ENCODE data around the gene ACOT7. TPM values are rescaled to one million over a fixed set of nuclear protein-coding genes. Genes with fewer than 3 reads are reported as not detected.

The ACOT7 gene
- total and polyA plus RNA-seq, 12 donors: 4.0 to 40.4 (median 8.6) TPM

- ATAC-seq: peak in 1 of 8 donors; percentile 2
- H3K4me1 ChIP-seq: peaks cover 27 to 50% (median 44%) of the 10 kb centered on the region in 9 donors
These were observed 27.0 kb upstream of the ACOT7 start for GRCh38 chr1:6420454-6421042.

GRCh38 chr1:6419804-6420453 lies 26.4 kb upstream of the ACOT7 start, which contains the start of gene HES2:
Gene HES2 (minus strand): TSS chr1:6419919. CDS start chr1:6419820, 99 bp downstream.
- DNase-seq (no peak), ATAC-seq (peak in 6 of 8 donors; percentile 39 to 66 (median 48))
- no peaks in the 10 kb centered on the region for H3K9me3 ChIP-seq
- peaks cover 59 to 100% (median 98%) of the 10 kb centered on the region in 7 donors for H3K27me3 ChIP-seq
- intact Hi-C loops (cut with DNase I): loop anchor here in 1 of 10 donors (5.0 kb wide), 1 partner anchor 168 kb away; no protein-coding TSS in a partner anchor
- 1 to 2% methylated on average over 48 to 62 of the region's 62 CpGs for WGBS, 2 donors
- no peaks in the 10 kb centered on the region for H3K36me3 ChIP-seq
- peaks cover 27 to 44% (median 40%) of the 10 kb centered on the region in 9 donors for H3K4me1 ChIP-seq
- peak within 1 kb of the TSS; percentile 23 to 55 (median 44) for H3K4me3 ChIP-seq
- no peak within 1 kb of the TSS for H3K27ac ChIP-seq
- no peak for TF ChIP-seq CTCF (IDR thresholded peaks at IDR 0.05)

More at GRCh38 chr1:6420454-6421042, 27.0 kb upstream of the ACOT7 start:
- 17% methylated on average over 44 of the region's 44 CpGs for WGBS, 2 donors
- peak overlapping the region in 9 of 10 donors; percentile 29 to 55 (median 44) for H3K4me3 ChIP-seq
- H3K9me3 ChIP-seq: no peaks in the 10 kb centered on the region
- H3K27me3 ChIP-seq: peaks cover 65 to 100% (median 98%) of the 10 kb centered on the region in 7 donors
- TF ChIP-seq CTCF (IDR thresholded peaks at IDR 0.05): no peak
- DNase-seq: no peak
- intact Hi-C loops (cut with DNase I): no loop called here
- H3K27ac ChIP-seq: no peak overlapping the region
- no peaks in the 10 kb centered on the region for H3K36me3 ChIP-seq

- no peak overlapping the region for H3K27ac ChIP-seq
- no peaks in the 10 kb centered on the region for H3K9me3 ChIP-seq
- DNase-seq: no peak
- peaks cover 53 to 100% (median 98%) of the 10 kb centered on the region in 7 donors for H3K27me3 ChIP-seq
- 1 to 2% methylated on average over 48 of the region's 48 CpGs for WGBS, 2 donors
- intact Hi-C loops (cut with DNase I): loop anchor here in 1 of 10 donors (5.0 kb wide), 1 partner anchor 167 kb away; no protein-coding TSS in a partner anchor
- ATAC-seq: no peak
- no peak for TF ChIP-seq CTCF (IDR thresholded peaks at IDR 0.05)
- H3K4me3 ChIP-seq: peak overlapping the region; percentile 23 to 55 (median 44)
- H3K4me1 ChIP-seq: peaks cover 27 to 44% (median 38%) of the 10 kb centered on the region in 9 donors
- no peaks in the 10 kb centered on the region for H3K36me3 ChIP-seq
These were observed 25.8 kb upstream of the ACOT7 start for GRCh38 chr1:6419397-6419803.

GRCh38 chr1:6418668-6419396 lies 25.3 kb upstream of the ACOT7 start:
- DNase-seq (no peak), ATAC-seq (no peak)
- Histone ChIP-seq H3K36me3 (no peaks in the 10 kb centered on the region), H3K4me3 (peak overlapping the region in 8 of 10 donors; percentile 38 to 55 (median 44)), H3K4me1 (peaks cover 26 to 41% (median 32%) of the 10 kb centered on the region in 9 donors), H3K27ac (no peak overlapping the region), H3K27me3 (peaks cover 48 to 100% (median 98%) of the 10 kb centered on the region in 7 donors), H3K9me3 (no peaks in the 10 kb centered on the region)
- intact Hi-C loops (cut with DNase I): loop anchor here in 1 of 10 donors (5.0 kb wide), 1 partner anchor 167 kb away; no protein-coding TSS in a partner anchor
- WGBS, 2 donors: 7 to 9% methylated on average over 57 to 69 of the region's 69 CpGs
- no peak for TF ChIP-seq CTCF (IDR thresholded peaks at IDR 0.05)

Data from heart right ventricle (tissue), 16 donors.